ENCODE data around the gene MINDY2.
"Not testable (repeated sequence)": the region's sequence is repeated elsewhere in the genome, so short reads cannot be mapped to it uniquely, and the experiment has no call there.

MINDY2 gene

DNA sequence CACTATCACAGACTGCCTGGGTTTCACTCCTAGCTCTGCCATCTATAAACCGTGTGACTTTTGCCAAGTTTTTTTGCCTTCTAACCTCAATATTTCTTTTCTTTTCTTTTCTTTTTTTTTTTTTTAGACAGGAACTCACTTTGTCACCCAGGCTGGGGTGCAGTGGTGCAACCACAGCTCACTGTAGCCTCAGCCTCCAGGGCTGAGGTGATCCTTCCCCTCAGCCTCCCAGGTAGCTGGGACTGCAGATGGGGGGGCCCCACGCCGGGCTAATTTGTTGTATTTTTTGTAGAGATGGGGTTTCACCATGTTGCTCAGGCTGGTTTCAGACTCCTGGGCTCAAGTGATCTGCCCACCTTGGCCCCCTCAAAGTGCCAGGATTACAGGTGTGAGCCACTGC is 18.4 kb upstream of the MINDY2 start:
- no peak for DNase-seq (ENCODE audit: low read depth in 2 of 3, low spot score in 1 of 3)

DNA sequence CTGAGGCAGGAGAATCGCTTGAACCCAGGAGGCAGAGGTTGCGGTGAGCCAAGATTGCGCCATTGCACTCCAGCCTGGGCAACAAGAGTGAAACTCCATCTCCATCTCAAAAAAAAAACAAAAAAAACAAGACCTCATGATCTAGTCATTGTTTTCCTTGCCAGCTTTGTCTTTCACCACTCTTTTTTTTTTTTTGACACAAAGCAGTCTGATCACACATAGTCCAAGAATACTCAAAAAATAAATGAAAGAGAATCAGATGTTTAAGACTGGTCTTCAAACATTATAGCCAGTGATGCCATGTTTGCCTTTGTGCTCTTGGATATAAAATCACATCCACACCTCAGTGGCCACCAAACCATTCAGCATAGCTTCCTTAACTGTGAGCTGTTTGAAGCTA is 15.8 kb upstream of the MINDY2 start:
- DNase-seq (ENCODE audit: low read depth in 2 of 3, low spot score in 1 of 3), result no peak

DNA sequence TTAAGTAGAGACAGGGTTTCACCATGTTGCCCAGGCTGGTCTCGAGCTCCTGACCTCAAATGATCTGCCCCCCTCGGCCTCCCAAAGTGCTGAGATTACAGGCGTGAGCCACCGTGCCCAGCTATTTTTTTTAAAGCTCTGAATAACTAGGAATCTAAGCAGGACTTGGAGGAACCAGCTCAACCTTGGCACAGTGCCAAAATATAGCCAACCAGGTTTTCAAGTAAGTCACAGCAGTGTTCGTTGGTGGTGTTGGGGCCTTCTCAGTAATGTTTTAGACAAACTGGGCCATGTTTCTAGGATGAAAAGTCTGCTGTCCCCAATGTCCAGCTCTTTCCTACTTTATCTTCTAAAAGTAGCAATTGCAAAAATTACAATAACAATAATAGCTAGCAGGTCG is 15.1 kb upstream of the MINDY2 start:
- DNase-seq (ENCODE audit: low read depth in 2 of 3, low spot score in 1 of 3), result no peak

DNA sequence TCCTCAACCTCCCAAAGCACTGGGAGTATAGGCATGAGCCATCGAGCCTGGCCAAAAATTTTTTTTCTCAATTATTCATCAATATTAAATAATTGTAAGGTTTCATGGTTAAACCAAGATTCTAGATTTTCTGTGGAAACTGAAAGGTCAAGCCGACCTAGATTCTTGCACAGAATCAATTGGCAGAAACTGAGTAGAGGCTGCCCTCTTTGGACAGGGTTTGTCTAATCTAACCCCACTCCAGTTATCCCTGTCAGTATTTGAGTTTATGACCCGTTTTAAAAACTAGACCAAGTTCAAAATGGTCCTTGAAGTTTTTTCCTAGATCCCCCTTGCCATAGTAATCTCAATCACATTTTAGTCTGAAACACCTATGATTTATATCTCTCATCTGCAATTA is 13.0 kb upstream of the MINDY2 start:
- no peak for DNase-seq (ENCODE audit: low read depth in 2 of 3, low spot score in 1 of 3)

DNA sequence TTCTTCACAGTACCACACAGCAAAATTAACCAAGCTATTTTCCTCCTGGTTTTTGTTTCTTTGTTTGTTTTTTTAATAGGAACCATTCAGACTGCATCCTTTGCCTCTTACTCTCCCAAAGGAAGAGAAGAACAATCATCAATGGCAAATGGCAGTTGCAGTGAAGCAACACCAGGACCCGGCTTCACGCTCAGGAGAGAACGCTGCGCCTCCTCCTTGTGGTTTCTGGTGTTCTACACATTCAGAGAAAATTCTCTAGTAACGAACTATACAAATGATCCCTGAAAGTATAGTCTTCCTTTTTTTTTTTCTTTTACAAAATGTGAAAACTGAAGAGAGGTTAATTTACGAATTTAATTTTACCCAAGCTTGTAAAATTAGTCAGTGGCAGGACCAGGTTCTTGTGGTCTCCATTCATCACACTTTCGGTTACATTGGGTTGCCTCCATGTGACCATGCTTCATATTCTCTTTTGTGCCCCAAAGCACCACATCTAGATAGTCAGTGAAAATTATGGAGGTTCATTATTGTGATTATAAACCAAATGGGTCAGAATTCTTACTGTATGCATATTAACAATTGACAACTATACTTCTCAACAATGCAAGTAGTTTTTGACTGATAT is 10.6 kb upstream of the MINDY2 start:
- no peak for DNase-seq (ENCODE audit: low read depth in 2 of 3, low spot score in 1 of 3)

DNA sequence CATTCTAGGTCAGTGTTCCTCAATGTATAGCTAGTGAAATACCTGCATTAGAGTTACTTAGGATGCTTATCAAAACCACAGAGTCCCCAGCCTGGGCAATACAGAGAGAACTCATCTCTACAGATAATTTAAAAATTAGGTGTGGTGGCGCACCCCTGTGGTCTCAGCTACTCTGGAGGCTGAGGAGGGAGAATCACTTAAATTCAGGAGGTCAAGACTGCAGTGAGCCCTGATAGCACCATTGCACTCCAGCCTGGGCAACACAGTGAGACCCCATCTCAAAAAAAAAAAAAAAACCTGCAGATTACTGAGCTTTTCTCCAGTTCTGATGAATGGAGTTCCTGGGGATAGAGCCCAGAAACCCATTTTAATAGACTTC is 10.1 kb upstream of the MINDY2 start:
- DNase-seq (ENCODE audit: low read depth in 2 of 3, low spot score in 1 of 3), result no peak

DNA sequence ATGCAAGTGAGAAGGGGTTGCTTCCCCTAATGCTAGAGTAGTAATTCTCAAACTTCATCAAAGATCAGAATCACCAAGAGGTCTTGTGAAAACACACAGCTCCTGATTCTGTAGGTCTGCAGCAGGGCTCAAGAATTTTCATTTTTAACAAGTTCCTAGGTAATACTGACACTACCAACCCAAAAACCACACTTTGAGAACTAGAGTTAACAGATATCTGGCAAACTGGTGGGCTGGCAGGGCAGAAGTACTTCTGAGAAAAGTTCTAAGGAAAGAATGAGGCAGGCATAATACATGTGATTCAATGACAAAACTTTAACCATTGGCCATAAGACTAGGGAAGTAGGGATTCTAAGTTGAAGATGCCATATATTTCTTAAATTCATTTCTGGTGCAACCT is 8.8 kb upstream of the MINDY2 start:
- no peak for DNase-seq (ENCODE audit: low read depth in 2 of 3, low spot score in 1 of 3)

DNA sequence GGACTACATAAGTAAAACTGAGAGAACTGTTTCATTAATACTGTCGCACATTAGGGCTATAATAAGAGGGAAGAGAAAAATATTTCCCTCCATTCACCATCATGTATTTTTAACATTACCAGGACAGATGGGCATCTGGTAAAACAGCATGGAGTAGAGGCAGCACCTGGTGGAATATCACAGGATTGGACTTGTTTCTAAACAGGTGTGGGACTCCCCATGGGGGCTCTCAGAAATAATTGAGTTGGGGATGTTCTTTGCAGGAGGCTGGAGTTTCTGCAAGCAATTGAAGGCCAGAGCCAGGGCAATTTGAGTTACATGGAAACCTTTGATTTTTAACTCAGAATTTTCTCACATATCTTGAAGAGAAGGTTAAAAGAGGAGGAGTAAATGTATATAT is 8.4 kb upstream of the MINDY2 start:
- no peak for DNase-seq (ENCODE audit: low read depth in 2 of 3, low spot score in 1 of 3)

DNA sequence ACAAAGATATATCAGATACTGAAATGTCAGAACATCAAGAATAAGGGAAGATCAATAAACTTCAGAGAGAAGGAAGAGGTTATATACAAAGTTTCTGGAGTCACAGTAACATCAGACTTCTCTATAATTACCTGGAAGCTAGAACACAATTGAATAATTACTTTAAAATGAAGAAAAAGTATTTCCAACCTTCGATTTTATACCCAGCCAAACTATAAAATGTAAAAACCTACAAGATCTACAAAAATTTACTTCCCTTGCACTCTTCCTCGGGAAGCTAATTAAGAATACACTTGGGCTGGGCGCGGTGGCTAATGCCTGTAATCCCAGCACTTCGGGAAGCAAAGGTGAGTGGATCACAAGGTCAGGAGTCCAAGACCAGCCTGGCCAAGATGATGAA is 6.6 kb upstream of the MINDY2 start:
- DNase-seq (ENCODE audit: low read depth in 2 of 3, low spot score in 1 of 3), result no peak

DNA sequence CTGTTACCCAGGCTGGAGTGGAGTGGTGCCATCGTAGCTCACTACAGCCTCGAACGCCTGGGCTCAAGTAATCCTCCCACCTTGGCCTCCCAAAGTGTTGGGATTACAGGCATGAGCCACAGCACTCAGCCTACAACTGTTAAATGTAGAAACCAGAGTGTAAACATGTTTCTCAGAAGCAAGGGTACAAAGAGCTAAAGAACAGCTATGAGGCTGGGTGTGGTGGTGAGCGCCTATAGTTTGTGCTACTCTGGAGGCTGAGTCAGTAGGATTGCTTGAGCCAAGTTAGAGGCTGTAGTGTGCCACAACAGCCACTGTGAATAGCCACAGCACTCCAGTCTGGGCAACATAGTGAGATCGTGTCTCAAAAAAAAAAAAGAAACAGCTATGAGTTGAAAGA is 4.8 kb upstream of the MINDY2 start:
- no peak for DNase-seq (ENCODE audit: low read depth in 2 of 3, low spot score in 1 of 3)

DNA sequence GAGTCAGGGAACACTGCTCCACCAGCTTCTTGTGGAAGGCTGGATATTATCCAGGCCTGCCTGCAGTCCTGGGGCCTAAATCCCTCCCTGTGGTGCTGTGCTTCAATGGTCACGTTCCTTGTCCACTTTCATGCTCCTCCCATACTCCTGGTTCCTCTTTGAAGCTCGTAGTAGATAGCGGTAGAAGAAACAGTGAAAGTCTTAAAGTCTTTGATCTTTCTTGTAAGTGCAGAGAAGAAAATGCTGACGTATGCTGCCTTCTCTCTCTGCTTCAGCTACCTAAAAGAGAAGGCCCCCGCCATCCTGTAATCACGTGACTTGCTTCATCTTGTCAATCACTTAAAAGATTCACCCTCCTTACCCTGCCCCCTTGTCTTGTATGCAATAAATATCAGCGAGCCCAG is 2.5 kb upstream of the MINDY2 start:
- not testable (repeated sequence) for DNase-seq (ENCODE audit: low read depth in 2 of 3, low spot score in 1 of 3)

DNA sequence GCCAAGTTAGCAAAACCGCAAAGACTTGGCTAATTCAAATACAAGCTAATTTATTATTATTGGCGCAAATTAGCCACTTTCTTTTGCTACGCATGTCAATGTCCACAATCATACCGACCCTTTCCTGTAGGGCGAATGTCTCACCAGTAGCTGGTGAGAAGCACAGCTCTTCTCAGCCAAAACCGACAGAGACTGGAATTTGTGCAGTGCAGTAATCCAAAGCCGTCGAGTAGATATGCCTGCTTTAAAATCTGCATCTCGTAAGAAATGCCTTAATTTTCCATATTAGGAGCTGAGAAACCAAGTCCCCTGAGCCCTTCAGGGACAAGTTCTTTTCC is 614 bp upstream of the MINDY2 start:
- peak in 1 of 3 donors; percentile 14 for DNase-seq (ENCODE audit: low read depth in 2 of 3, low spot score in 1 of 3)

DNA sequence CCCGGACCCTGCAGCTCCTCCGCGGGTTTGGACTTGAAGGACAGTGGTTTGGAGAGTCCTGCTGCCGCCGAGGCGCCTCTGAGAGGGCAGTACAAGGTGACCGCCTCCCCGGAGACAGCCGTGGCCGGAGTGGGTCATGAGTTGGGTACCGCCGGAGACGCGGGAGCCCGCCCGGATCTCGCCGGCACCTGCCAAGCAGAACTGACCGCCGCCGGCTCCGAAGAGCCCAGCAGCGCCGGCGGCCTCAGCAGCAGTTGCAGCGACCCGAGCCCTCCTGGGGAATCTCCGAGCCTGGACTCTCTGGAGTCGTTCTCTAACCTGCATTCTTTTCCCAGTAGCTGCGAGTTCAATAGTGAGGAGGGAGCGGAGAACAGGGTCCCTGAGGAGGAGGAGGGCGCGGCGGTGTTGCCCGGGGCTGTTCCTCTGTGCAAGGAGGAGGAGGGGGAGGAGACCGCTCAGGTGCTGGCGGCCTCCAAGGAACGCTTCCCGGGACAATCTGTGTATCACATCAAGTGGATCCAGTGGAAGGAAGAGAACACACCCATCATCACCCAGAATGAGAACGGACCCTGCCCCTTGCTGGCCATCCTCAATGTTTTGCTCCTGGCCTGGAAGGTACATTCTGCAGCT is 634 bp downstream of the MINDY2 start:
- no peak for DNase-seq (ENCODE audit: low read depth in 2 of 3, low spot score in 1 of 3)

DNA sequence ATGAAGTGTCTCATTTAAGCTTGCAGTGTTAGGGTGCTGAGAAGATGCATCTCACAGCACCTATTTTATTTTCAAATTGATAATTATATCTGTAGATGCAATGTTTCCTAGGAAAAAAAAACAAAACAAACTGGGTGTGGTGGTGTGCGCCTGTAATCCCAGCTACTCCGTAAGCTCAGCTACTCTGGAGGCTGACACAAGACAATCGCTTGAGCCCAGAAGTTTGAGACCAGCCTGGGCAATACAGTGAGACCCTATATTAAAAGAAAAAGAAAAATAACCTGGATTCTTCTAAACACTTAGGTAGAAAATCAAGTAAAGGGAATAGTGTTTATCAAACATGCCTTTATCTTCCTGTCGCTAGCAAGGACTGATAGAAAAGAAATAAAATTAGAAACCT is 1.9 kb downstream of the MINDY2 start:
- no peak for DNase-seq (ENCODE audit: low read depth in 2 of 3, low spot score in 1 of 3)

DNA sequence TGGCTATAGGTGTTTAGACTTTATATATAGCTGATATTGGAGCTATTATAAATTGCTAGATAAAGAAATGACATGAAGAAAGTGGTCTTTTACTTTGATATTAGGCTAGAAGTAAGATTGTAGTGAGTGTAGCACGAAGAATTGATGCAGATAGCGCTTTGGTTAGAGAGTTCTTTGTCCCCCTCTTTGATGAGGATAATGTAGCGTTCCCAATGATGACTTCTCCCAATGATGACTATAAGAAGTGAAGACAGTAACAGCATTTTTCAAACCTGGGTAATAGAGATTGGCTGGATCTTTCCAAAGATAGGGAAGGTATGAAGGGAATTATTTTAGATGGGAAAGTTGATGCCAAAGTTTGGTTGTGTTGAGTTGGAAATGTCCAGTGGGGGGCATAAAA is 4.3 kb downstream of the MINDY2 start:
- no peak for DNase-seq (ENCODE audit: low read depth in 2 of 3, low spot score in 1 of 3)

DNA sequence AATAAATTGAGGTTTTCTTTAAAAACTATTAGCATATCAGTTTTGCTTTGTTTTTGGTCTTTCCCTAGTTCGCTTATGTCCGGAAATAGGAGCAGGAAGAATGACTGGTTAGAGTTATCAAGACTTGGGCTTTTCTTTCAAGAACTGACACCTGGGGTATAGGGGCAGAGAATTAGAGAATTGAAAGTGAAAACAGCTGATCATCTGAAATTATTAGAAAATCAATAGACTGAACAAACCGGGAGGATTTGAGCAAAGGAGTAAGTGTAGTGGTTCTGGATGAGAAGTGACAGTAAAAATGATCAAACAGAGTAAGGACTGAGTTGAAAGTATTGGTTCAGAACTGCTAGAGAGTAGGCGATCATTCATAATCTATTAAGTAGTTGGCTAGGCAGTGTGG is 6.0 kb downstream of the MINDY2 start:
- DNase-seq (ENCODE audit: low read depth in 2 of 3, low spot score in 1 of 3), result no peak

DNA sequence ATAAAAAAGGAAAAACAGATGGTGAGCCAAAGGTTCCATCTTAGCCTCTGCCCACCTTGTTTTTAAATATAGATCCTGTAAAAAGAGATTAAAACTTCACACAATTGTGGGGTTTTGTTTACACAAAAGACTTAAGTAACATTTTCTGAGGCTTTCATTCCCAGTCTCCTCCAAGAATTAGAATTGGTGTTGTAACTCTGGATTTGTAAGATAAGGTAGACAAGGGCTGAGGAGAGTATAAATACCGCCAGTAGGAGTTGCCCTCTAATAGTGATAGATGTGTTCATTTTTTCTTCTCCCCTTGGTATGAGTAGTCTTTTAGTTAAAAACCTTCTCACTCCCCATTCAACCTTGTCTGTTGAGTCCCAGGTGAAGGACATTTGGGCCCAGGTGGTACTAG is 8.5 kb downstream of the MINDY2 start:
- DNase-seq (ENCODE audit: low read depth in 2 of 3, low spot score in 1 of 3), result no peak

DNA sequence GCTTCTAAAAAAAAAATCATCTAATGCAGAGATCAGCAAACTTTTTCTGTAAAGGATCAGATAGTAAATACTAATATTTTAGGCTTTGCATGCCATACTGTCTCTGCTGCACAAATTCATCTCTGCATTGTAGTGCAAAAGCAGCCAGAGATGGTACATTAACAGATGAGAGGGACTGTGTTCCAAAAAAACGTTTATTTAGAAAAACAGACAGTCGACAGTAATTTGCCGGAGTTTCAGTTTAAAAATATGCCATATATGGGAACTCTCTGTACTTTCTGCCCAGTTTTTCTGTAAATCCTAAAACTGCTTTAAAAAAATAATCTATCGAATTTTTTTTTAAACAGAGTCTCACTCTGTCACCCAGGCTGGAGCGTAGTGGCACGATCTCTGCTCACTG is 14.3 kb downstream of the MINDY2 start:
- no peak for DNase-seq (ENCODE audit: low read depth in 2 of 3, low spot score in 1 of 3)

DNA sequence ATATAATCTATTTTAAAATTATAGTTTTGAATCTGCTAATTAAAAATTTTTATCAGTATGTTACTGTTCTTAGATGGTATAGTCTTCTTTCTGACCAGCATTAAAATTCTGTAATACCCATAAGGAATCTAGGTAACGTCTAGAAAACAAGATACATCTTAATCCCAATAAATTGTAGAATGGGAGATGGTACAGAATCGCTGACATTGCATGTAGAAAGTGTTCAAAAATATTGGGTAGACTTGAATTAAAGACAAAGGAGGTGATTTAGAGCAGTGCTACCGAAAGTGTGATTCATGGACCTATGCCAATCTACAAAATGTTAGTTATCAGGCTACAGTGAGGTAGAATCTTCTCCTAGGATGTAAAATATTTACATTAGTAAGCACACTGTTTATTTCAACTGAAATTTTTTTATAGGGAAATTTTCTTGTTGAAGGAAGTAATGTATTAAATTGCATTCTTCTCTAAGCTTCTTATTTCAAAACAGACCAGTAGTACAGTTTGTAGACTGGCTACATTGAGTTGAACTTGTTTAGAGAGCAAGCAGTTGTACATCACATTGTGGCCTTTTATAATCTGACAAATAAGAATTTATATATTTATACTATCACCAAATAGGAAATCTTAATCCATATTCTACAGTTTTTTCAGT is 17.1 kb downstream of the MINDY2 start:
- no peak for DNase-seq (ENCODE audit: low read depth in 2 of 3, low spot score in 1 of 3)

DNA sequence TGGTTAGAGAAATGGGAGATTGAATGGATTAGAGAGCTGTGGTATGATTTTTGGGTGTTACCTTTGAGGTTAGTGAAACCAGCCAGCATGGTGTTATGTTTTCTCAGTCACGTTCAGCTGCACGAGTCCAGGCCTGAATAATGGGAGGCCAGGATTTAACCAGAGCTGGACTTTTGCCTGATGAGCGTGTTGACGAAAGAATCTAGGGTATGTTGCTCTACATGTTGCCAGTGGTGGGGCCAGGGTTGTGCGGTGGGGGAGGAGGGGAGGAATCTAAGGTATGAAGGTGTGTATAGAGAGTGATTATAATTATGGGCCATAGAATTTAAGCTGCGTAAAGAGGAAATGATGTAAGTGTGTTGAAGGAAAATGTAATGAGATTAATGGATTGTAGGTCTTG is 22.8 kb downstream of the MINDY2 start:
- DNase-seq (ENCODE audit: low read depth in 2 of 3, low spot score in 1 of 3), result no peak

DNA sequence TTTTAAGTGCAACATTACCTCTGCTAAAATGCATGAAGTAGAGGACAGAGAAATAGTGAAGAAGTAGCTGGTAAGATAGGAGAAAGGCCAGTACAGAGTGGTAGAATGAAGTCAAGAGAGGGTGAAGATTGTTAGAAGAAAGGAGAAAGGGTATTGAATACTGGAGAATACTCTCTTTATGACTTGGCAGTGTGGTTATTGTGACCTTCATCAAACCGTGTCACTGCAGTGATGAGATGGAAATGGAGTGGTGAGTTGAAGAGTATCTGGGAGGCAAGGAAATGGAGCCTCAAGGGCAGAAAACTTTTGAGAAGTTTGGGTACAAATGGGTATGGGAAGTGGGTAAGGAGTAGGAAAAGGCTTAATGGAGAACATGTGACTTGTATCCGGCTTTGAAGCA is 24.7 kb downstream of the MINDY2 start:
- DNase-seq (ENCODE audit: low read depth in 2 of 3, low spot score in 1 of 3), result no peak

DNA sequence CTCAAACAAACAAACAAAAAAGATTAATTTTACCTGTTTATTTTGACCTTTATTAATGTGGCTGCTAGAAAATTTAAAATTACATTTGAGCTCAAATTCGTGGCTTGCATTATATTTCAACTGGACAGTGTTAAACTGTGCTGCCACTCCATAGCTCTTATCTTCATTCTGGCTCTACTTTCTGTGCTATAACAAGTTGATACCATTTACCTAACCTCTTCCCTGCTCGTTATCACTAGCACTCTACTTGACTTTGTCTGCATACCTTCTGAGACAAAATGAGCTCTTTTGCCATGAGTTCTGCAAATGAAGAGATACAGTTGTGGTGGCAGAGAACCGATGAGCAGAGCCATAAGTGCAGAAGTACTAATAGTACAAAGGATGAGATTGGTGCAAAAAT is 26.4 kb downstream of the MINDY2 start:
- DNase-seq (ENCODE audit: low read depth in 2 of 3, low spot score in 1 of 3), result no peak

DNA sequence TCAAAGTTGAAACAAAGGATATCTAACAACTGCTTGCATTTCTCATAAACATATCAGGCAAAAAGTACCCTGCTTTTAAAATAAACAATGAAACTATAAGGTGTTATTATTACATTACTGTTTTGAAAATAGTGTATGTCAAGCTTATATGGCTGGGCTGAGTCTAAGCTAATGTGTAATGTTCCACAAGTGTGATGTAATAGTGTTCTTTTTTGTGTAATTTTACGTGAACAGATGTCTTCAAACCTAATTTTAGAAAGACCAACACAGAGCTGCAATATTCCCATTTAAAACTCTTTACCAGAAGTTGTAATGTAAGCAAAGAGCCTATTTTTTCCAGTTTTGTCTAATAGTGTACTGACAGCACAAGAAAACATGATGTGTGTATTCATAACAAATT is 34.0 kb downstream of the MINDY2 start:
- no peak for DNase-seq (ENCODE audit: low read depth in 2 of 3, low spot score in 1 of 3)

Data from stimulated activated CD4-positive, alpha-beta T cell treated with anti-CD3 and anti-CD28 coated beads, Interleukin-12 subunit alpha, Interleukin-12 subunit beta, amount 100 ng/mL, for 48 hours (primary cell).